ENCODE measurements around the gene ATR. TPM values are rescaled to one million over a fixed set of nuclear protein-coding genes. Genes with fewer than 3 reads are reported as not detected.
"Not testable (repeated sequence)": the region's sequence is repeated elsewhere in the genome, so short reads cannot be mapped to it uniquely, and the experiment has no call there.

Gene ATR
- polyA plus RNA-seq, 1 experiment: 6.0 TPM

DNA sequence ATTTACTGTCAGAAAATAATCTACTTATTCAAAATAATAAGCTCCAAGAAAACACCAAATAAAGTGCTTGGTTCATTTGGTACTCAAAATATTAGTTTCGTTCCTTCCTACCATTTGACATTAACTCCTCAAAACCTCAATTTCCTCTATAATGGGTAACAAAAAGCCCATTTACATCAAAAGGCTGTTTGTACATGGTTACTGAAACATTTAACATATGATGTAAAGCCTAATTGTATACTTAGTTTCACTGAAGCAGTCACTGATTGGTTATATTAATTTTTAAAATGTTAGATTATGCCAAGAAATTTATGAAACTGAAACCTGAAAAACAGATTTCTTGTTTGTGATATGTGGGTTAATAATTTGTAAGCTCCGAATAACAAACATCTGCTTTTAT, 145.4 kb downstream of the ATR start:
- ChIA-PET CTCF (interaction anchor here (1.0 kb wide), 1 partner anchor 10 kb away, joined by 3 read pairs; no protein-coding TSS in a partner anchor), POLR2A (no interaction called here)
- Histone ChIP-seq H3K4me3 (ENCODE audit: low read depth, low read length) (no peak overlapping the region), H3K27me3 (ENCODE audit: control insufficient read depth, insufficient read depth, low read length) (no peaks in the 10 kb centered on the region), H3K36me3 (ENCODE audit: control insufficient read depth, insufficient read depth, low read length) (peaks cover 3% of the 10 kb centered on the region; the same call in 1 of the 2 replicates)
- TF ChIP-seq, protein P1, sequence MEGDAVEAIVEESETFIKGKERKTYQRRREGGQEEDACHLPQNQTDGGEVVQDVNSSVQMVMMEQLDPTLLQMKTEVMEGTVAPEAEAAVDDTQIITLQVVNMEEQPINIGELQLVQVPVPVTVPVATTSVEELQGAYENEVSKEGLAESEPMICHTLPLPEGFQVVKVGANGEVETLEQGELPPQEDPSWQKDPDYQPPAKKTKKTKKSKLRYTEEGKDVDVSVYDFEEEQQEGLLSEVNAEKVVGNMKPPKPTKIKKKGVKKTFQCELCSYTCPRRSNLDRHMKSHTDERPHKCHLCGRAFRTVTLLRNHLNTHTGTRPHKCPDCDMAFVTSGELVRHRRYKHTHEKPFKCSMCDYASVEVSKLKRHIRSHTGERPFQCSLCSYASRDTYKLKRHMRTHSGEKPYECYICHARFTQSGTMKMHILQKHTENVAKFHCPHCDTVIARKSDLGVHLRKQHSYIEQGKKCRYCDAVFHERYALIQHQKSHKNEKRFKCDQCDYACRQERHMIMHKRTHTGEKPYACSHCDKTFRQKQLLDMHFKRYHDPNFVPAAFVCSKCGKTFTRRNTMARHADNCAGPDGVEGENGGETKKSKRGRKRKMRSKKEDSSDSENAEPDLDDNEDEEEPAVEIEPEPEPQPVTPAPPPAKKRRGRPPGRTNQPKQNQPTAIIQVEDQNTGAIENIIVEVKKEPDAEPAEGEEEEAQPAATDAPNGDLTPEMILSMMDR (IDR thresholded peaks at IDR 0.05; ENCODE audit: insufficient read depth, low read depth, low read length): no peak
- DNase-seq (ENCODE audit: low read depth): no peak

DNA sequence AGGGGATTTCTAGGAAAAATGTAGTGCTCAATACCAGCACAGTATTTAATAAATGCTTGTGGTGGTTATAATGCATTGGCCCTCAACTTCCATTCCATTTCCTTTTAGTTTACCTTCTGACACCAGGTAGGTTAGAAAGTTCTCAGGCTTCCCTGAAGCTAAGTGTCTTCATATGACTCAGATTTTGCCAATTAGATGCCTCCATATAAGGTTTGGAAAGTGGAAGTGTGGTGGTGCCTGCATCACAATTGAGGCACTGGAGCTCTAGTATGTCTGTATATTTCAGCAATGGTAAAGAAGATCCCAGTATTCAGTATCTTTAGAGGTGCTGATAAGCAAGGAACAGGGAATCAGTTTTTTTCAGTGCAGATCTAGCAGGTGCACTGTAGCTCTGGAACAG, 149.0 kb downstream of the ATR start:
- ChIA-PET CTCF (interaction anchor here (0.8 kb wide), 1 partner anchor 14 kb away, joined by 3 read pairs; no protein-coding TSS in a partner anchor), POLR2A (no interaction called here)
- TF ChIP-seq, protein P1 (IDR thresholded peaks at IDR 0.05; ENCODE audit: insufficient read depth, low read depth, low read length): no peak
- Histone ChIP-seq H3K36me3 (ENCODE audit: control insufficient read depth, insufficient read depth, low read length) (peaks cover 4% of the 10 kb centered on the region; the same call in 1 of the 2 replicates), H3K27me3 (ENCODE audit: control insufficient read depth, insufficient read depth, low read length) (no peaks in the 10 kb centered on the region), H3K4me3 (ENCODE audit: low read depth, low read length) (no peak overlapping the region)
- no peak for DNase-seq (ENCODE audit: low read depth)

DNA sequence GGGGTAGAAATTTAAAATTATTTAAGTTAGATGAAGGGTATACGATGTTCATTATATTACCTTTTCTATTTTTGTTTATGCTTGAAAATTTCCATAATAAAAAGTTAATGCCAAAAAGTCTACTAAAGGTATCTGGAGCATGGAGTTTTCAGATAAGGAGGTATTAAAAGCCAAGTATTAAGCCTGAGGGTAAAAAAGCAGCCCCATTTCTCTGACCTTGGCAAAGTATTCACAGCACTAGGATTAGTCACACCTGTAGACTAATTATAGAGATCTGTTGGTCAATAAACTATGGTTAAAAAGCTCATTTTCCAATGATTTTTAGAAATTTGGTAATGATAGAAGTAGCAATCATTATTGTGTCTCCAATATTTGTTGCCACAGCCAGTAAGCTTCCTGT, 153.8 kb downstream of the ATR start:
- TF ChIP-seq, protein P1 (IDR thresholded peaks at IDR 0.05; ENCODE audit: insufficient read depth, low read depth, low read length): no peak
- ChIA-PET CTCF (no interaction called here), POLR2A (no interaction called here)
- H3K4me3 ChIP-seq (ENCODE audit: low read depth, low read length): no peak overlapping the region
- peaks cover 3% of the 10 kb centered on the region for H3K36me3 ChIP-seq (ENCODE audit: control insufficient read depth, insufficient read depth, low read length)
- DNase-seq (ENCODE audit: low read depth): no peak
- no peaks in the 10 kb centered on the region for H3K27me3 ChIP-seq (ENCODE audit: control insufficient read depth, insufficient read depth, low read length)

DNA sequence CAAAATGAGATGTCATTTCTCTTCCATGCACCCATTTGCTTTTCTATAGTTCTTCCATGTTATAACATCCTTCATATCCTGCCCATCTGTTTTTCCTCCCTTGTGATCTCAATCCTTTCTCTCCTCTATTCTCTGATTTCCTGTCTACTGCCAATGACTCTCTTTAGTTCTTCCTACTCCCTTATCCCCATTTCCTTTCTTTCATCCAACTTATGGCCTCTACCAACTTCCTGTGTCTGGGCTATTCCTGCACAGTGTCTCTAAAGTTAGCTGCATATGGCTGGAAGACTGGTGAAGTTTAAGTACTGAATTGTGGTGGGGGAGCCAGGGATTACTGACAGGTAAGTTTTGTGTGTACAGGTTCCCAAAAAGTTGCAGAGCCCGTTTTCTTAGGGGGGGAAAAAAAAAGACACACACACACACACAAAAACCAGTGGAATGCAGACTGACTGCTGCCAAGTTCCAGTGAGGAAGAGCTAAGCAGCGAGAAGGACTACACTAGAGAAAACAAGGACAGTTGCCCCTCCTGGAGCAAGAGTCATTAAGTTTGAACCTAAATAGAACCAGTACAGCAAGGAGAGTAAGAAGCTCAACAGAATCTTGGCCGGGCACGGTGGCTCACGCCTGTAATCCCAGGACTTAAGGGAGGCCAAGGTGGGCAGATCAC, 159.5 kb downstream of the ATR start:
- no peaks in the 10 kb centered on the region for H3K27me3 ChIP-seq (ENCODE audit: control insufficient read depth, insufficient read depth, low read length)
- ChIA-PET POLR2A (no interaction called here), CTCF (no interaction called here)
- TF ChIP-seq, protein P1 (IDR thresholded peaks at IDR 0.05; ENCODE audit: insufficient read depth, low read depth, low read length): no peak
- H3K36me3 ChIP-seq (ENCODE audit: control insufficient read depth, insufficient read depth, low read length): peaks cover 8% of the 10 kb centered on the region; the same call in 1 of the 2 replicates
- no peak for DNase-seq (ENCODE audit: low read depth)
- H3K4me3 ChIP-seq (ENCODE audit: low read depth, low read length): no peak overlapping the region

DNA sequence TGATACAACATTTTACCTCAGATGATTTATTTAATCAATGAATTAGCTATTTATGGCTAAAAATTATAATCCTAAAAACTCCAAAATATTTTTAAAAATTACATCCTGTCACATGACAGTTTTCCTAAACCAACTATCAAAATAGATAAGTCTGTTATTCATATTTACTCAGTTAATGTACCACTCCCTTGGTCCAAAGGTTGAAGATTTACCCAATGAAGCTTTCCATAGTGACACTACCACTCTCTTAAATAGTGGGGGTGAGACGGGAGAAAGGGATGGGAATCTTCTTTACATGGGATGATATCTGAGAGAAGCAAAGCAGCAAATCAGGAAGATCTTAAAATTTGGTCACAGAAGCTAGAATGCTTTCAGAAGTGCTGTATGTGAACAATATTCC, 161.2 kb downstream of the ATR start:
- DNase-seq (ENCODE audit: low read depth): no peak
- TF ChIP-seq, protein P1 (IDR thresholded peaks at IDR 0.05; ENCODE audit: insufficient read depth, low read depth, low read length): no peak
- ChIA-PET POLR2A (interaction anchor here (0.7 kb wide), 1 partner anchor 1463 kb away, joined by 6 read pairs; no protein-coding TSS in a partner anchor), CTCF (no interaction called here)
- no peaks in the 10 kb centered on the region for H3K27me3 ChIP-seq (ENCODE audit: control insufficient read depth, insufficient read depth, low read length)
- no peak overlapping the region for H3K4me3 ChIP-seq (ENCODE audit: low read depth, low read length)
- peaks cover 8% of the 10 kb centered on the region; the same call in 1 of the 2 replicates for H3K36me3 ChIP-seq (ENCODE audit: control insufficient read depth, insufficient read depth, low read length)

DNA sequence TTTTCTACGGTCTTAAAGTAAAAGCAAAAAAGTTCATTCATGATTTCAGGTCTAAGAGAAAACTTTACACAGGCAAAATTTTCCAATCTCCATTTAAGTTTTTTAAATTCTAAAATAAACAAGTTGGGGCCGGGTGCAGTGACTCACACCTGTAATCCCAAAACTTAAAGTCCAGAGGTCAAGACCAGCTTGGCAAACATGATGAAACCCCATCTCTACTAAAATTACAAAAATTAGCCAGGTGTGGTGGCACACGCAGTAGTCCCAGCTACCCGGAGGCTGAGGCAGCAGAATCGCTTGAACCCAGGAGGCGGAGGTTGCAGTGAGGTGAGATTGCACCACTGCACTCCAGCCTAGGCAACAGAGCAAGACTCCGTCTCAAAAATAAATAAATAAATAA, 178.0 kb downstream of the ATR start:
- DNase-seq (ENCODE audit: low read depth); H3K4me3 ChIP-seq (ENCODE audit: low read depth, low read length); H3K36me3 ChIP-seq (ENCODE audit: control insufficient read depth, insufficient read depth, low read length); POLR2A ChIA-PET; H3K27me3 ChIP-seq (ENCODE audit: control insufficient read depth, insufficient read depth, low read length); CTCF ChIA-PET: not testable (repeated sequence)

All from BJ (cell line).